Measurements from ENCODE around the gene SCYL1. TPM values are rescaled to one million over a fixed set of nuclear protein-coding genes. Genes with fewer than 3 reads are reported as not detected.

The SCYL1 gene
- total and polyA plus RNA-seq, 2 experiments from 2014 or later: 83.9 to 167 TPM

GRCh38 chr11:65585396-65586246 is 60.7 kb downstream of the SCYL1 start:
- WGBS (ENCODE audit: low lambda C conversion rate, missing lambda C conversion rate): 79% methylated on average over 28 of the region's 51 CpGs
- Histone ChIP-seq H3K9me2 (replicated peaks; ENCODE audit: insufficient read depth) (no peaks in the 10 kb centered on the region), H2AFZ (no peak overlapping the region), H3K4me3 (no peak overlapping the region), H3K9me3 (ENCODE audit: low read depth) (no peaks in the 10 kb centered on the region), H3K79me2 (no peaks in the 10 kb centered on the region), H3K36me3 (replicated peaks; ENCODE audit: insufficient read depth, low read depth) (no peaks in the 10 kb centered on the region), H3K4me2 (no peak overlapping the region), H3K27me3 (peaks cover 20% of the 10 kb centered on the region), H3K4me1 (ENCODE audit: insufficient read depth) (no peaks in the 10 kb centered on the region), H3K27ac (no peak overlapping the region), H4K20me1 (ENCODE audit: insufficient read depth, poor library complexity, severe bottlenecking) (no peaks in the 10 kb centered on the region)
- no peak for DNase-seq (ENCODE audit: low spot score)
- TF ChIP-seq EZH2 (IDR thresholded peaks at IDR 0.05; ENCODE audit: borderline replicate concordance) (no peak), CTCF (IDR thresholded peaks at IDR 0.05; ENCODE audit: poor library complexity) (no peak), EZH2phosphoT487 (IDR thresholded peaks at IDR 0.05; ENCODE audit: low read depth, severe bottlenecking, unreplicated experiment) (no peak)

GRCh38 chr11:65586247-65586630 is 61.4 kb downstream of the SCYL1 start:
- H3K9me2 ChIP-seq (replicated peaks; ENCODE audit: insufficient read depth): no peaks in the 10 kb centered on the region
- no peak overlapping the region for H2AFZ ChIP-seq
- H3K36me3 ChIP-seq (replicated peaks; ENCODE audit: insufficient read depth, low read depth): no peaks in the 10 kb centered on the region
- no peak for TF ChIP-seq EZH2phosphoT487 (IDR thresholded peaks at IDR 0.05; ENCODE audit: low read depth, severe bottlenecking, unreplicated experiment)
- no peak for TF ChIP-seq CTCF (IDR thresholded peaks at IDR 0.05; ENCODE audit: poor library complexity)
- TF ChIP-seq EZH2 (IDR thresholded peaks at IDR 0.05; ENCODE audit: borderline replicate concordance): no peak
- DNase-seq (ENCODE audit: low spot score): no peak
- 88% methylated on average over 4 of the region's 4 CpGs for WGBS (ENCODE audit: low lambda C conversion rate, missing lambda C conversion rate)
- no peaks in the 10 kb centered on the region for H3K4me1 ChIP-seq (ENCODE audit: insufficient read depth)
- H3K4me2 ChIP-seq: no peak overlapping the region
- no peaks in the 10 kb centered on the region for H3K9me3 ChIP-seq (ENCODE audit: low read depth)
- H3K4me3 ChIP-seq: no peak overlapping the region
- H3K79me2 ChIP-seq: no peaks in the 10 kb centered on the region
- peaks cover 20% of the 10 kb centered on the region for H3K27me3 ChIP-seq
- H4K20me1 ChIP-seq (ENCODE audit: insufficient read depth, poor library complexity, severe bottlenecking): no peaks in the 10 kb centered on the region
- no peak overlapping the region for H3K27ac ChIP-seq

- H3K9me2 ChIP-seq (replicated peaks; ENCODE audit: insufficient read depth): no peaks in the 10 kb centered on the region
- no peak overlapping the region for H2AFZ ChIP-seq
- H3K4me2 ChIP-seq: no peak overlapping the region
- peaks cover under 1% of the 10 kb centered on the region for H3K4me1 ChIP-seq (ENCODE audit: insufficient read depth)
- no peaks in the 10 kb centered on the region for H3K79me2 ChIP-seq
- no peaks in the 10 kb centered on the region for H3K9me3 ChIP-seq (ENCODE audit: low read depth)
- TF ChIP-seq CTCF (IDR thresholded peaks at IDR 0.05; ENCODE audit: poor library complexity) (no peak), EZH2phosphoT487 (IDR thresholded peaks at IDR 0.05; ENCODE audit: low read depth, severe bottlenecking, unreplicated experiment) (no peak), EZH2 (IDR thresholded peaks at IDR 0.05; ENCODE audit: borderline replicate concordance) (no peak)
- no peak overlapping the region for H3K27ac ChIP-seq
- H4K20me1 ChIP-seq (ENCODE audit: insufficient read depth, poor library complexity, severe bottlenecking): no peaks in the 10 kb centered on the region
- H3K4me3 ChIP-seq: no peak overlapping the region
- DNase-seq (ENCODE audit: low spot score): no peak
- 60% methylated on average over 2 of the region's 2 CpGs for WGBS (ENCODE audit: low lambda C conversion rate, missing lambda C conversion rate)
- peaks cover 20% of the 10 kb centered on the region for H3K27me3 ChIP-seq
- no peaks in the 10 kb centered on the region for H3K36me3 ChIP-seq (replicated peaks; ENCODE audit: insufficient read depth, low read depth)
Measured at GRCh38 chr11:65586676-65587075, 61.8 kb downstream of the SCYL1 start.

Small RNA genes within 50 kb of the gene (small RNA-seq; reads per million reads assigned to genes)
- gene AP001362.1 (not detected), gene RF01684 (not detected)

Other genes with a start within 250 kb of the SCYL1 start
- 19.5 and 21.7 TPM in 2 replicates for gene CDC42EP2, start 210.2 kb upstream of the SCYL1 start, total RNA-seq
- gene CDC42EP2, start 210.2 kb upstream of the SCYL1 start, polyA plus RNA-seq: 31.2 and 35.0 TPM in 2 replicates
- gene DPF2, start 191.2 kb upstream of the SCYL1 start, total RNA-seq: 26.8 and 28.4 TPM in 2 replicates
- 50.0 and 51.6 TPM in 2 replicates for gene DPF2, start 191.2 kb upstream of the SCYL1 start, polyA plus RNA-seq
- gene TIGD3, start 170.3 kb upstream of the SCYL1 start, total RNA-seq: 1.7 and 1.8 TPM in 2 replicates
- gene TIGD3, start 170.3 kb upstream of the SCYL1 start, polyA plus RNA-seq: 1.6 and 2.0 TPM in 2 replicates
- 4.9 and 8.8 TPM in 2 replicates for gene SLC25A45, start 142.4 kb upstream of the SCYL1 start, total RNA-seq
- 13.9 and 20.3 TPM in 2 replicates for gene SLC25A45, start 142.4 kb upstream of the SCYL1 start, polyA plus RNA-seq
- gene FRMD8, start 138.4 kb upstream of the SCYL1 start, total RNA-seq: 20.8 and 25.7 TPM in 2 replicates
- gene FRMD8, start 138.4 kb upstream of the SCYL1 start, polyA plus RNA-seq: 22.2 and 31.0 TPM in 2 replicates
- 104 and 130 TPM in 2 replicates for gene NEAT1, start 102.3 kb upstream of the SCYL1 start, total RNA-seq
- gene NEAT1, start 102.3 kb upstream of the SCYL1 start, polyA plus RNA-seq: 168 and 209 TPM in 2 replicates
- 8,000 and 8,677 TPM in 2 replicates for gene MALAT1, start 26.0 kb upstream of the SCYL1 start, total RNA-seq
- gene MALAT1, start 26.0 kb upstream of the SCYL1 start, polyA plus RNA-seq: 16,690 and 29,129 TPM in 2 replicates
- gene LTBP3, start 33.3 kb downstream of the SCYL1 start, total RNA-seq: 46.0 and 53.7 TPM in 2 replicates
- gene LTBP3, start 33.3 kb downstream of the SCYL1 start, polyA plus RNA-seq: 85.3 and 101 TPM in 2 replicates
- gene ZNRD2, start 45.4 kb downstream of the SCYL1 start, total RNA-seq: 20.5 and 20.8 TPM in 2 replicates
- gene ZNRD2, start 45.4 kb downstream of the SCYL1 start, polyA plus RNA-seq: 52.4 and 57.3 TPM in 2 replicates
- 28.5 and 34.1 TPM in 2 replicates for gene FAM89B, start 47.5 kb downstream of the SCYL1 start, total RNA-seq
- 105 and 112 TPM in 2 replicates for gene FAM89B, start 47.5 kb downstream of the SCYL1 start, polyA plus RNA-seq
- 8.4 and 20.9 TPM in 2 replicates for gene EHBP1L1, start 51.0 kb downstream of the SCYL1 start, total RNA-seq
- 12.5 and 18.1 TPM in 2 replicates for gene EHBP1L1, start 51.0 kb downstream of the SCYL1 start, polyA plus RNA-seq
- not detected in 2 replicates for gene KCNK7, start 70.7 kb downstream of the SCYL1 start, total RNA-seq
- gene KCNK7, start 70.7 kb downstream of the SCYL1 start, polyA plus RNA-seq: 0.37 TPM in 1 of 2 replicates, not detected in the other
- gene MAP3K11, start 89.1 kb downstream of the SCYL1 start, total RNA-seq: 39.3 and 40.5 TPM in 2 replicates
- 55.3 and 59.5 TPM in 2 replicates for gene MAP3K11, start 89.1 kb downstream of the SCYL1 start, polyA plus RNA-seq
- 22.2 and 27.4 TPM in 2 replicates for gene PCNX3, start 90.7 kb downstream of the SCYL1 start, total RNA-seq
- gene PCNX3, start 90.7 kb downstream of the SCYL1 start, polyA plus RNA-seq: 17.6 and 20.0 TPM in 2 replicates
- gene SIPA1, start 113.0 kb downstream of the SCYL1 start, total RNA-seq: 15.6 and 19.1 TPM in 2 replicates
- 35.2 and 42.9 TPM in 2 replicates for gene SIPA1, start 113.0 kb downstream of the SCYL1 start, polyA plus RNA-seq
- gene RELA, start 137.8 kb downstream of the SCYL1 start, total RNA-seq: 28.1 and 32.7 TPM in 2 replicates
- 64.6 and 68.7 TPM in 2 replicates for gene RELA, start 137.8 kb downstream of the SCYL1 start, polyA plus RNA-seq
- 36.1 and 41.7 TPM in 2 replicates for gene KAT5, start 187.2 kb downstream of the SCYL1 start, total RNA-seq
- gene KAT5, start 187.2 kb downstream of the SCYL1 start, polyA plus RNA-seq: 53.1 and 77.2 TPM in 2 replicates
- 26.4 and 44.4 TPM in 2 replicates for gene RNASEH2C, start 195.7 kb downstream of the SCYL1 start, total RNA-seq
- 68.6 and 78.7 TPM in 2 replicates for gene RNASEH2C, start 195.7 kb downstream of the SCYL1 start, polyA plus RNA-seq

Measured in hepatocyte (in vitro differentiated cells).